Breast epithelium (tissue), 3 donors: Measurements from ENCODE around the gene GPC6.

Experiments
- POLR2A ChIP-seq: fragments of 450-650 bp; IDR thresholded peaks from one replicate; pipeline ENCODE4 v1.6.1; 2016; ENCODE audit warnings: antibody characterized with exemption, mild to moderate bottlenecking, moderate library complexity
- POLR2AphosphoS5 ChIP-seq, 3 donors: sonication (generic); formaldehyde crosslinking; IDR thresholded peaks; one replicate each; pipeline ENCODE4 v1.6.1; 2017; ENCODE audit warnings: antibody characterized with exemption in 3 of 3
- TF ChIP-seq, protein P1 (sequence below), 3 donors: fragments of 450-650 bp; IDR thresholded peaks; one replicate each; pipeline ENCODE4 v1.5.1; 2016 to 2017; ENCODE audit warnings: antibody characterized with exemption in 3 of 3, mild to moderate bottlenecking in 3 of 3, moderate library complexity in 3 of 3

DNA sequence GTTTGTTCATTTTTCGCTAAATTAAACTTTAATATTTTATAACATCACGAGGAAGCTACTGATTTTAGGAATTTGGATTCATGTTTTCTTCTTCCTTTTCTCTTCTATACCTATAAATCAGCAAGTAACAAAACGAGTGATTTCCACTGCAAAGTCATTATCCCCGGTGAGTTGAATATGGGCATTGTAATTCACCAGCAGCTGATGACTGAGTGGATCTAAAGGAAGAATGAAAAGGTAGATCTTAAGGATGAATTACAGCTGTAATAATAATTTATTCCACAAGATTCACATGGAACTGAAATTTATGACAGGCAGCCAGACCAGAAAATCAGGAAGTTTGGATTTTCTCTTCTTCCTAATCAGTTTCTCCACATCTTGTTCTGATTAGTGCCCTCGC, 111.4 kb downstream of the GPC6 start:
- TF ChIP-seq, protein P1, sequence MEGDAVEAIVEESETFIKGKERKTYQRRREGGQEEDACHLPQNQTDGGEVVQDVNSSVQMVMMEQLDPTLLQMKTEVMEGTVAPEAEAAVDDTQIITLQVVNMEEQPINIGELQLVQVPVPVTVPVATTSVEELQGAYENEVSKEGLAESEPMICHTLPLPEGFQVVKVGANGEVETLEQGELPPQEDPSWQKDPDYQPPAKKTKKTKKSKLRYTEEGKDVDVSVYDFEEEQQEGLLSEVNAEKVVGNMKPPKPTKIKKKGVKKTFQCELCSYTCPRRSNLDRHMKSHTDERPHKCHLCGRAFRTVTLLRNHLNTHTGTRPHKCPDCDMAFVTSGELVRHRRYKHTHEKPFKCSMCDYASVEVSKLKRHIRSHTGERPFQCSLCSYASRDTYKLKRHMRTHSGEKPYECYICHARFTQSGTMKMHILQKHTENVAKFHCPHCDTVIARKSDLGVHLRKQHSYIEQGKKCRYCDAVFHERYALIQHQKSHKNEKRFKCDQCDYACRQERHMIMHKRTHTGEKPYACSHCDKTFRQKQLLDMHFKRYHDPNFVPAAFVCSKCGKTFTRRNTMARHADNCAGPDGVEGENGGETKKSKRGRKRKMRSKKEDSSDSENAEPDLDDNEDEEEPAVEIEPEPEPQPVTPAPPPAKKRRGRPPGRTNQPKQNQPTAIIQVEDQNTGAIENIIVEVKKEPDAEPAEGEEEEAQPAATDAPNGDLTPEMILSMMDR (IDR thresholded peaks at IDR 0.05), result no peak
- TF ChIP-seq POLR2AphosphoS5 (IDR thresholded peaks at IDR 0.05) (no peak), POLR2A (no peak)
